ENCODE measurements around the gene CRISP3. TPM values are rescaled to one million over a fixed set of nuclear protein-coding genes. Genes with fewer than 3 reads are reported as not detected.
A peak's percentile ranks its signal among the peaks of the same experiment; 100 is the strongest.
"Not testable (repeated sequence)": the region's sequence is repeated elsewhere in the genome, so short reads cannot be mapped to it uniquely, and the experiment has no call there.

The CRISP3 gene
- total RNA-seq (2014; rRNA removed; shearing (Covaris generic)) = not detected in 2 replicates
- polyA plus RNA-seq (2014; cell fraction: nucleus; rRNA removed) = not detected in 2 replicates

- no peak for DNase-seq (ENCODE audit: extremely low read depth, low read depth)
Observed at GRCh38 chr6:49744259-49744658, at the start of gene CRISP3. Gene CRISP3, minus strand, starts transcription at chr6:49744388. Its CDS starts 21 bp downstream, at chr6:49744367.

- DNase-seq (ENCODE audit: extremely low read depth, low read depth) = no peak
Observed at GRCh38 chr6:49790341-49790740, 46.2 kb upstream of the CRISP3 start.

GRCh38 chr6:49787176-49787575 lies 43.0 kb upstream of the CRISP3 start, which contains the start of gene PGK2:
Gene PGK2, minus strand, starts transcription at chr6:49787285. Its CDS starts 98 bp downstream, at chr6:49787187.
- peak; percentile 13 for DNase-seq (ENCODE audit: extremely low read depth, low read depth)

- DNase-seq (ENCODE audit: extremely low read depth, low read depth) = no peak
Observed at GRCh38 chr6:49784272-49784671, 40.1 kb upstream of the CRISP3 start.

- DNase-seq (ENCODE audit: extremely low read depth, low read depth) = no peak
Observed at GRCh38 chr6:49782725-49783124, 38.5 kb upstream of the CRISP3 start.

- no peak for DNase-seq (ENCODE audit: extremely low read depth, low read depth)
Observed at GRCh38 chr6:49782293-49782692, 38.1 kb upstream of the CRISP3 start.

- DNase-seq (ENCODE audit: extremely low read depth, low read depth) = no peak
Observed at GRCh38 chr6:49776444-49776843, 32.3 kb upstream of the CRISP3 start.

GRCh38 chr6:49775043-49775442 lies 30.9 kb upstream of the CRISP3 start:
- DNase-seq (ENCODE audit: extremely low read depth, low read depth) = no peak

- DNase-seq (ENCODE audit: extremely low read depth, low read depth) = no peak
Observed at GRCh38 chr6:49772285-49772684, 28.1 kb upstream of the CRISP3 start.

- DNase-seq (ENCODE audit: extremely low read depth, low read depth) = no peak
Observed at GRCh38 chr6:49766762-49767161, 22.6 kb upstream of the CRISP3 start.

GRCh38 chr6:49764571-49765236 lies 20.5 kb upstream of the CRISP3 start:
- DNase-seq (ENCODE audit: extremely low read depth, low read depth) = no peak

- no peak for DNase-seq (ENCODE audit: extremely low read depth, low read depth)
Observed at GRCh38 chr6:49743429-49743828, 759 bp downstream of the CRISP3 start.

GRCh38 chr6:49739423-49739822 lies 4.8 kb downstream of the CRISP3 start:
- DNase-seq (ENCODE audit: extremely low read depth, low read depth) = no peak

GRCh38 chr6:49736017-49736508 lies 8.1 kb downstream of the CRISP3 start:
- no peak for DNase-seq (ENCODE audit: extremely low read depth, low read depth)

GRCh38 chr6:49733680-49734079 lies 10.5 kb downstream of the CRISP3 start:
- DNase-seq (ENCODE audit: extremely low read depth, low read depth) = no peak

GRCh38 chr6:49732781-49733180 lies 11.4 kb downstream of the CRISP3 start:
- DNase-seq (ENCODE audit: extremely low read depth, low read depth) = no peak

GRCh38 chr6:49730251-49730650 lies 13.9 kb downstream of the CRISP3 start:
- DNase-seq (ENCODE audit: extremely low read depth, low read depth) = no peak

GRCh38 chr6:49723917-49724316 lies 20.3 kb downstream of the CRISP3 start:
- DNase-seq (ENCODE audit: extremely low read depth, low read depth) = not testable (repeated sequence)

GRCh38 chr6:49721297-49721696 lies 22.9 kb downstream of the CRISP3 start:
- DNase-seq (ENCODE audit: extremely low read depth, low read depth) = no peak

GRCh38 chr6:49720372-49720771 lies 23.8 kb downstream of the CRISP3 start:
- no peak for DNase-seq (ENCODE audit: extremely low read depth, low read depth)

- no peak for DNase-seq (ENCODE audit: extremely low read depth, low read depth)
Observed at GRCh38 chr6:49713346-49713745, 30.8 kb downstream of the CRISP3 start, which contains the start of gene CRISP2. Gene CRISP2, minus strand, starts transcription at chr6:49713543. Its CDS starts 4,347 bp downstream, at chr6:49709196.

GRCh38 chr6:49698478-49698877 lies 45.7 kb downstream of the CRISP3 start:
- no peak for DNase-seq (ENCODE audit: extremely low read depth, low read depth)
